ENCODE results near the gene SNX25. TPM values are rescaled to one million over a fixed set of nuclear protein-coding genes. Genes with fewer than 3 reads are reported as not detected.

SNX25 gene
- total RNA-seq: 43.3 and 52.8 TPM in 2 replicates

DNA sequence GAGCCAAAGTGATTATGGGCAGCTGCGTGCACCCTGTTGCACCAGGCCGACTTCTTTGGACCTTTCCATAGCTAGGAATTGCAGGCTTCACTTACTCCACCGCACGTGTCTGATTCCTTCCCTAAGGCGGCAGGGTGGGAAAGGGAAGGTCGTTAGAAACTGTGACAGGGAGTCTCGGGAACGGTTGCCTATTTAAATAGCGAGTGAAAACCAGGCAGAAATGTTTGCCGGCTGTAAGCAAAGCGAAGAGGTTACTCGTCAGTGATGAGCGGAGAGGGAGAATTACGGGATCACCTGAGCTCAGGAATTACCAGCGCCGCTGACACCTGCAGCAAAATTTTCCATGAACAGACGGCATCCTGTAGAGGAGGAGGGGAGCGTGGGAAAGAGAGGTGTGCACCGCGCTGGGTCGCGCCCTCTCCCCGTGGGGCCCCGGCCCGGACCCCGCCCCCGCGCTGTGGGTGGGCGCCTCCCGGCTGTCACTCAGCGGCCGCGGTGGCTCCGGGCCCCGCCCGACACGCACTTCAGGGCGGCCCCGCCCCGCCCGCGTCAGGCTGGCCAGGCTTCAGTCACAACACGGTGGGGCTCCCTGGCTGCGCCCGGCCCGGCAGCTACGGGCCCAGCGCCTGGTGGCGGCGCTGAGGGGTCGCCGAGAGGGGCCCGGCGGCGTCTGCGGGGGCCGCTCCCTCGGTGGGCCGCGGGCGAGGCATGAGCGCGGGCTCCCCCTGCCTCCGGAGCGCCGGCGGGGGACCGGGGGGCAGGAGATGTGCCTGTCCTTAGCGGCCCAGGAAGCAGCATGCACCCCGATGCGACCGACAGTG, at the start of gene SNX25:
Gene SNX25, plus strand, starts transcription at position 568 of the 821 bp plus-strand sequence. Its CDS starts 229 bp downstream, at position 797.

DNA sequence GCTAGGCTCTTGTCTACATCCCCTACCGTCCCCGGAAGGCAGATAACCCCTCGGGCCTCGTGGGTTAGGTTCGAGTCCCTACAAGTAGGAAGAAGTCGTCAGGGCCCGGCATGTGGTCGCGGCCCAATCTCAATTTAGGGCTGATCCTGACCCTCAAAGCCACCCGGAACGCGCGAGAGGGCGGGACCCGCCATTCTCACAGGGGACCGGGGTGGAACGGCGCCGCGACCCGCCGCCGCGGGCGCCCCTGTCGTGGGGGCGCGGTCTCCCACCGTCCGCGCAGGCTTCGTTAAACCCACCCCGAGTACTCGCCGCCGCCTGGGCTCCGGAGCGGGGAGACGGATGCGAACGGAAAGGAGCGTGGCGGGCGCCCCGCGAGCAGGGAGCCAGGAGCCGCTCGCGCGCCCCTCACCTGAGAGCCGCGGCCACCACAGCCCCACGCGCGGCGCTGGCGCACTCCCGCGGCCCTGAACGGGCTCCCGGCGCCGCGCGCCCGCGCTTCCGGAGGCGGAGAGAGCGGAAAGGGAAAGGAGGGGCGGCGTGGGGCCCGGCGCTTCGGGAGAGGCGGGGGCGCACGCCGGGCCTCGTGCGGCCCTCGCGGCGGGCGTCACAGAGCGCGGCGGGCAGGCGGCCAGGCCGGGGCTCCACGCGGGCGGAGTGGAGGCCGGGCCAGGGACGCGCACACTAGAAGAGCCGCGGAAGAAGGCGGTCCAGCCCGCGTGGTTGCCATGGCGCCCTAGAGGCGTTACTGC, 5.7 kb upstream of the SNX25 start, which contains the start of gene CFAP97:
Gene CFAP97, minus strand, starts transcription at position 515 of the 752 bp plus-strand sequence. CDS start 12,804 bp downstream, outside the sequence.

DNA sequence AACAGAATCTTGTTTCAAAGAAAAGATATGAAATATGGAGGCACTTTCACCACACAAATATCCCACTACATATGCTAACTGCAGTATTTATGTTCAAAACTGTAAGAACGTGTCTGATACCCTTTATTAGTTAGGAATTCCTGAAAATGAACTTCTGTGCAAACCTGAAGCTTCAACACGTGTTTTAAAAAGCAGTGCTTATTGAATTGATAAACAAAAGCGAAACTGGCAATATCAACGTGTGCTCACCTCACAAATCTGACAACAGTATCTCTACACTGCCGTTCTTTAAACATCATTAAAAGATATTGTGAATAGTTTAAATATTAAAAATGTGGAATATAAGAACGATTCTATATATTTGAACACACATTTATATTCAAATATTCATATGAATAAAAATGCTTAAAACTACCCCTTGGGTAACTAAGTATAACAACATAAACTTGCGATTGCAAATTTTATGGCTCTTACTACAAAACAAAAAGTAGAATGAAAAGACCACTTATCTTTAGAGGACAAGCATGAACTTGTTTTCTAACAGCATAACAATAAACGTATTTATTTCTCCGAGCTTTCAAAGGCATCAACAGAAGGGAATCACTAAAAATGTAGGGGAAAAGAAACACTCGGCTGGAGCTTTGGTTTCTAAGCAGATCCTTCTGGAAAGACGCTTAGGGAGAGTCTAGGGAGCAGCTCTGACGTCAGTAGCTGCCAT, 186.0 kb downstream of the SNX25 start, which contains the start of gene LRP2BP:
Gene LRP2BP, minus strand, starts transcription at position 687 of the 718 bp plus-strand sequence. CDS start 17,738 bp downstream, outside the sequence.

DNA sequence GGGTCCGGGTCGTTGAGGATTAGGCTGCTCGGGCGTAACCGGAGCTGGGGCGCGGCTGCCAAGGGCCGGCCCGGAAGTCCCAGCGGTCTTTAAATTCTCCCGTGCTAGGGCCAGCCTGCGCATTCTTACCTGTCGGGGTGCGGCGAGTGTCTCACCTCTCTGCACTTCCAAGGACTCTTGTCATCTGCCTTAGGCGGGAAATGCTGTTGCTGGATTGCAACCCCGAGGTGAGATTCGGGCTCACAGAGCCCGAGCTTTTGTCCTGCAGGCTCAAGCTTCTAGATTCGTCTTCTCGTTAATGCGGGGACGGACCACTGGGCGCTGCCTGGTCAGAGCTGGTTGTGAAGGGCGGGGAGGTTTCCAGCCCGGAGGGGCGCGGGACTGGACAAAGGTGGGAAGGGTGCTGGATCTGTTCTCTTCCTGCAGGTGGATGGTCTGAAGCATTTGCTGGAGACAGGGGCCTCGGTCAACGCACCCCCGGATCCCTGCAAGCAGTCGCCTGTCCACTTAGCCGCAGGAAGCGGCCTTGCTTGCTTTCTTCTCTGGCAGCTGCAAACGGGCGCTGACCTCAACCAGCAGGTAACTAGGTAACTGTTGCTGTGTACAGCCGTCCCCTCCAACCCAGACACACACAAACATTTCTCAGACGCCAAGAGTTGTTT, 187.5 kb downstream of the SNX25 start, which contains the start of gene ANKRD37:
Gene ANKRD37, plus strand, starts transcription at position 118 of the 662 bp plus-strand sequence. Its CDS starts 83 bp downstream, at position 201.

Other genes with a start within 250 kb of the SNX25 start
- not detected in 2 replicates for gene HELT, start 191.1 kb upstream of the SNX25 start, total RNA-seq
- gene SLC25A4, start 66.3 kb upstream of the SNX25 start, total RNA-seq: 30.4 and 33.3 TPM in 2 replicates
- 42.5 and 50.5 TPM in 2 replicates for gene CFAP97, start 5.6 kb upstream of the SNX25 start, total RNA-seq
- 0.65 and 0.76 TPM in 2 replicates for gene LRP2BP, start 186.3 kb downstream of the SNX25 start, total RNA-seq
- 17.8 and 23.6 TPM in 2 replicates for gene ANKRD37, start 187.2 kb downstream of the SNX25 start, total RNA-seq
- 34.9 and 49.8 TPM in 2 replicates for gene UFSP2, start 216.4 kb downstream of the SNX25 start, total RNA-seq

Data from smooth muscle cell of the pulmonary artery (primary cell).